HG03354 (cell line): Measurements from ENCODE around the gene RNF138.
A peak's percentile ranks its signal among the peaks of the same experiment; 100 is the strongest.
"Not testable (repeated sequence)": the region's sequence is repeated elsewhere in the genome, so short reads cannot be mapped to it uniquely, and the experiment has no call there.

Source experiments
- ATAC-seq: cut with Tn5 transposase; IDR thresholded peaks from one replicate; pipeline ENCODE4 v1.9.1; 2021; ENCODE audit warnings: mild to moderate bottlenecking; ENCODE audit not compliant: unreplicated experiment, poor library complexity, severe bottlenecking

The RNF138 gene

GRCh38 chr18:32091724-32092421, at the start of gene RNF138:
TSS of gene RNF138 (plus strand) at chr18:32091874. CDS start at chr18:32092777, 903 bp downstream.
- peak; percentile 66 for ATAC-seq

GRCh38 chr18:32042337-32042736, 49.3 kb upstream of the RNF138 start:
- ATAC-seq = no peak

- peak; percentile 81 for ATAC-seq
These were observed 43.1 kb upstream of the RNF138 start for GRCh38 chr18:32048507-32049091.

GRCh38 chr18:32049393-32050171, 42.1 kb upstream of the RNF138 start:
- ATAC-seq = peak; percentile 40

GRCh38 chr18:32056613-32057358, 34.9 kb upstream of the RNF138 start:
- no peak for ATAC-seq

- ATAC-seq = no peak
These were observed 34.0 kb upstream of the RNF138 start for GRCh38 chr18:32057624-32058165.

- ATAC-seq = no peak
These were observed 31.6 kb upstream of the RNF138 start for GRCh38 chr18:32060026-32060425.

GRCh38 chr18:32067375-32068167, 24.1 kb upstream of the RNF138 start:
- no peak for ATAC-seq

- no peak for ATAC-seq
These were observed 19.4 kb upstream of the RNF138 start for GRCh38 chr18:32072321-32072720.

- no peak for ATAC-seq
These were observed 17.5 kb upstream of the RNF138 start for GRCh38 chr18:32074206-32074605.

GRCh38 chr18:32078845-32079244, 12.8 kb upstream of the RNF138 start:
- no peak for ATAC-seq

- ATAC-seq = no peak
These were observed 9.8 kb upstream of the RNF138 start for GRCh38 chr18:32081881-32082280.

GRCh38 chr18:32083781-32084180, 7.9 kb upstream of the RNF138 start:
- no peak for ATAC-seq

- ATAC-seq = no peak
These were observed 4.8 kb upstream of the RNF138 start for GRCh38 chr18:32086881-32087280.

- not testable (repeated sequence) for ATAC-seq
These were observed 843 bp upstream of the RNF138 start for GRCh38 chr18:32090831-32091230.

GRCh38 chr18:32091325-32091723, 350 bp upstream of the RNF138 start:
- no peak for ATAC-seq

- ATAC-seq = peak; percentile 81
These were observed 888 bp downstream of the RNF138 start for GRCh38 chr18:32092422-32093101.

GRCh38 chr18:32093102-32093511, 1.4 kb downstream of the RNF138 start:
- peak; percentile 31 for ATAC-seq

GRCh38 chr18:32093523-32093922, 1.8 kb downstream of the RNF138 start:
- no peak for ATAC-seq
